Stimulated activated CD4-positive, alpha-beta T cell treated with anti-CD3 and anti-CD28 coated beads, Interleukin-15, amount 100 ng/mL, for 24 hours (primary cell): ENCODE results near the gene A4GNT.
A peak's percentile ranks its signal among the peaks of the same experiment; 100 is the strongest.
"Not testable (repeated sequence)": the region's sequence is repeated elsewhere in the genome, so short reads cannot be mapped to it uniquely, and the experiment has no call there.

Experiments used
- DNase-seq: peaks from one replicate; pipeline ENCODE4 v3.0.0-alpha.2; 2020

The A4GNT gene

DNA sequence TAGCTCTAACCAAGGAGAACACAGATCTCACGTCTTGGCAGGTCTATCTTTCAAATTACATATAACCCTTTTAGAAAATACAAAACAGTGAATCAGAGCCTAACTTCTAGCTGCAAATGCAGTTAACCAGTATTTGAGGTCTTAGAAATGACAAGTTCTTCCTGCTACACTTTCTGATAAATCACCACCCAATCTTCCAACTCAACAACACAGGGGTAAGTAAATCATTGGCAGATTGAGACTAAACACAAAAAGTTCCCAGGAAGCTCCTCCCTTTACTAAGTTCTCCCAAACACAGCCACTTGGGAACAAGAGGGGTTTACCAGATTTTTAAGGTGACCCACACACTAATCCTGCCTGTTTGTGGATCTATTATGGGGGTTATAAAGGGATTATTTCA lies at the start of gene A4GNT:
TSS of gene A4GNT (minus strand) at position 152 of the 400 bp plus-strand sequence. CDS start 1,134 bp downstream, outside the sequence.
- no peak for DNase-seq

DNA sequence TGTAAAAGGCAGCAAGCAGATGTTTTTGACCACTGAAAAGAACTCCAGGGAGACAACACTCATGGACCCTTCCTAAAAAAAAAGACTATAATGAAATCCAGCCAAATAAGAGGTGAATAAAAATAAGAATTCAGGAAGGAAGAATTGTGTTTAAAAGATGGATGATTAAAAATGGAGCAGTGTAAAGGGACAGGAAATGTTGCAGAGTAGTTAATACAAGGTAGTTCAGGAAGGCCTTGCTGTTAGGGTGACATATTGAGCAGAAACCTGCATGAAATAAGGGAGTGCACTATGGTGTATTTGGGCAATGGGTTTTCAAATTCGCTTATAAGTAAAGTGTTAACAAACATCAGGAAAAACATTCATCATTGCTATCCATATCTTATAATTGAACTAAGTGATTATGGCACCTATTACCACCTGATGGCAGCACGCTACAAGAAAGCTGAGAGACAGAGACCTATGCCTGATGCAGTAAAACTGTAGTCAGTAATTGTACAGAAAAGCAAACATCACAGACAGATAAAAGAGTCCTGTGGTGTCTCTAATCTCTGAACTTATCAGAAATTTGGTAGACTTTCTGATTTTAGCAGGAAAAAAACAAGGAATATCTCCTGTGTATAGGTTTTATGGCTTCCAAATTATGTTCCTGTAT lies 48.3 kb upstream of the A4GNT start:
- DNase-seq = peak; percentile 22

DNA sequence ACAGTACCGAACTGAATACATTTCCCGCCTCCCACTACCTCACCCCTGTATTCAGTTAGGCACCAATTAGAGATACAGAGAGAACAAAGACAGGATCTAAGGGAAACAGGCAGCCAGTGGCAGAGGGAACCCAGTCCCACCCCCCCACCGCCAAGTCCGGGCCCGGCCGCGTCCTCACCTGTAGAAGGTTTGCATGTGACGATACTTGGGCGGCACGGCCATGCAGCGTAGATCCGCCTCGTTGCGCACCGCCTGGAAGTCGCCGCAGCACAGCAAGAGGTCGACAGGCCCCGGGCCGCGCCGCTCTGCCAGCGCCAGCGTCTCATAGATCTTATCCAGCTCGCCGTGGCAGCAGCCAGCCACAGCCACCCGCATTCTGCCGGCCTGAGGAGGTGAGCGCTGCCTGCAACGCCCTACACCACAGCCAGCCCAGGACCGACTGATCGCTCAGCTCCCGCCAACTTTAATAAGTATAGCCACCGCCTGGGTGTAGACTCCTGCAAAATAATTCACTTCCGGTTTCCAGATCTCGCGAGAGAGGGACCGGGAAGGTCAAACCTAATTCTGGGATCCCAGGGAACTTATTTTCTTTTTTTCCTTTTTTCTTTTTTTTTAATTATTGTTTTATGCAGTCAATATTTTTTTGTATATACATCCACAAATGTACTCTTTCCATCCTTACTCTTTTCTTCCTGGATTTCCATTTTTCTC lies 42.4 kb upstream of the A4GNT start, which contains the start of gene DBR1:
TSS of gene DBR1 (minus strand) at position 501 of the 711 bp plus-strand sequence. CDS start at position 375, 126 bp downstream.
- peak; percentile 82 for DNase-seq

DNA sequence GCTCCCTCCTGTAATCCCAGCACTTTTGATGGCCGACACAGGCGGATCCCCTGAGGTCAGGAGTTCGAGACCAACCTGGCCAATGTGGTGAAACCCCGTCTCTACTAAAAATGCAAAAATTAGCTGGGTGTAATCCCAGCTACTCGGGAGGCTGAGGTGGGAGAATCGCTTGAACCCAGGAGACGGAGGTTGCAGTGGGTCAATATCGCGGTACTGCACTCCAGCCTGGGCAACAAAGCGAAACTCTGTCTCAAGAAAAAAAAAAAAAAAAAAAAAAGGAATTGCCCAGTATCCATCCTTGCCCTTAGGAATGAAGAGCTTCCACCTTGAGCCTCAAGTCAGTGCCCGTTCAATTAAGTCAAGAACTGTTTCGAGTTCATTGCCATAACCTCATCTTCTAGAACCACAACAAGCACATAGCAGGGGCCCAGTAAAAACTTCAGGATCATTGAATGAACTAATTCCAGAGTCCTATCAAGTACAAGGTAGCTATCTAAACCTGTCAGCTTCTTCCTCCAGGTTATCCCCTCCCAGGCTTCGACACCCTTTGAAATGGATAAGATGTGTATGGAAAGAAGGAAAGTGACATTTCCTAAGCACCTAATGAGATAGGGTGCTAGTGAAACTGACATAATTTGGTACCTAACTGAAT lies 41.7 kb upstream of the A4GNT start:
- DNase-seq = no peak

DNA sequence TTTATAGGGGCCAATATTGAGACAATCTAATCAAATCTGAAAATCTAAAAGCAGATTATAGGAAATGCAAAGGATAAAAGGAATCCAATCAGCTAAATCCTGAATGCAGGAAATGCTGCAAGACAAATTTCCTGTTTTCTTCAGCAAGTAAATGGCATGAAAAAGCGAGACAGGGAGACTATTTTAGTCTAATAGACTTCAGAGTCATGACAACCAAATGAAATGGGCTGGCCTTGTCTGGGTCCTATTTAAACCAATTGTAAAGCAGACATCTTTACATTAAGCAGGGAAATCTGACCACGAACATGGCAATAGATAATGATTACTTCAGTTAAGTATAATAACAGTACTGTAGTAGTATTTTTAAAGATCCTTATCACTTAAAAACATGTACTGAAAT lies 40.4 kb upstream of the A4GNT start:
- DNase-seq = no peak

DNA sequence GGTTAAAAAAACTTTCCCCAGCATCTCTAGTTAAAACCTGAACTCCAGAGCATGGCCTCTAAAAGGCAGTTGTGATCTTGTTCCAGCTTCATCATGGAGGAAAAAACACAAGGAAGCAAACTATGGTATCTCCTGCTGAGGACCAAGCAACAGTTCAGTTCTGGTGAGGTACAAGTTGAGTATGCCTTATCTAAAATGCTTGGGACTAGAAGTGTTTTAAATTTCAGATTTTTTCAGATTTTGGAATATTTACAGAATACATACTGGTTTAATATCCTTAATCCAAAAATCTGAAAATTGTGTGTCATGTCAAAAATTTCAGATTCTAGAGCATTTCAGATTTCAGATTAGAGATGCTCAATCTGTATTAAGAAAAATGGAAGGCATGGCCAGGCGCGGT lies 32.9 kb upstream of the A4GNT start:
- DNase-seq = no peak

DNA sequence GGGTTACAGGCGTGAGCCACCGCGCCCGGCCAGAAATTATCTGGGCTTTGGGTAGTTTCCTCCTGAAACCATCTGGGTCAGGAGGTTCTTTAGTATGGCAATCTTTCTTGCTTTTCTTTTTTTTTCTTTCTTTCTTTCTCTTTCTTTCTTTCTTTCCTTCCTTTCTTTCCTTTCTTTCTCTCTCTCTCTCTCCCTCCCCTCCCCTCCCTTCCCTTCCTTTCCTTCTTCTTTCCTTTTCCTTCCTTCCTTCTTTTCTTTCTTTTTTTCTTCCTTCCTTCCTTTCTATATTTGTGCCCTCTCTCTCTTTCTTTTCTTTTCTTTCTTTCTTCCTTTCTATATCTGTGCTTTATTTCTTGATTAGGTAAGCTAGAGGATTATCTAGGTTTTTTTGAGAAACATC lies 25.6 kb upstream of the A4GNT start:
- DNase-seq = no peak

DNA sequence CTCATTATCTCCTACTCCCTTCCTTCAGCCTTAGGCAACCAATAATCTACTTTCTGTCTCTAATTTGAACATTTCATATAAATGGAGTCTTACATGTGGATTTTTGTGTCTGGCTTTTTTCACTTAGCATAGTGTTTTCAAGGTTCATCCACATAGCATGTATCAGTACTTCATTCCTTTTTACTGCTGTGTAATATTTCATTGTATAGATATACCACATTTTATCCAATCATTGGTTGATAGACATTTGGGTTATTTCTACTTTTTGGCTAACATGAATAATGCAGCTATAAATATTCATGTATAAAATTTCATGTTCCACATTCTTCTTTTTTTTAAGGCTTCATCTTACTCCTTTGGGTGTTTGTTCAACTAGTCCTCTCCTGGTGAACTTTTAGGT lies 22.3 kb upstream of the A4GNT start:
- no peak for DNase-seq

DNA sequence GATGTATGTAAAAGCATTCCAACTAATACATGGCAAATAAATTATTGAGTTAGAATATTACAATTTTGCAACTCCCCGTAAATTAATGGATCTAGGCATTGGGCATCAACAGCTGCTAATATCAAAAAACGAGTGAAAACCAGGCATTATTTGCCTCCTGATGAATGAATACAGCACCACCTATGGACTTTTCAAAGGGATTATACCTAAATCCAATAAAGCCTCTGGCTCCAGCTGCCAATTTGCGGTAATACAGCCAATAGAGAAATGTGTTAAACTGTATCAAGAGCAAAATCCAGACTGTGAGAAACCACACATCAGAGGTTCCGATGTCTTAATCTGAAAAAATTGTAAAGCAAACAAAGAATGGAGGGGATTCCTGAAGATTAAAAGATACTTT lies 16.3 kb upstream of the A4GNT start:
- no peak for DNase-seq

DNA sequence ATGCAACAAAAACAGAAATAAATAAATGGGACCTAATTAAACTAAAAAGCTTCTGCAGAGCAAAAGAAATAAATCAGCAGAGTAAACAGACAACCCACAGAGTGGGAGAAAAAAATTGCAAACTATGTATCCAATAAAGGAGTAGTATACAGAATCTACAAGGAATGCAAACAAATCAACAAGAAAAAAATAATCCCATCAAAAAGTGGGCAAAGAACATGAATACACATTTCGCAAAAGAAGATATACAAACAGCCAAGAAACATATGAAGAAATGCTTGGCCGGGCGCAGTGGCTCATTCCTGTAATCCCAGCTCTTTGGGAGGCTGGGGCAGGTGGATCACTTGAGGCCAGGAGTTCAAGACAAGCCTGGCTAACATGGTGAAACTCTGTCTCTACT lies 10.0 kb upstream of the A4GNT start:
- not testable (repeated sequence) for DNase-seq

DNA sequence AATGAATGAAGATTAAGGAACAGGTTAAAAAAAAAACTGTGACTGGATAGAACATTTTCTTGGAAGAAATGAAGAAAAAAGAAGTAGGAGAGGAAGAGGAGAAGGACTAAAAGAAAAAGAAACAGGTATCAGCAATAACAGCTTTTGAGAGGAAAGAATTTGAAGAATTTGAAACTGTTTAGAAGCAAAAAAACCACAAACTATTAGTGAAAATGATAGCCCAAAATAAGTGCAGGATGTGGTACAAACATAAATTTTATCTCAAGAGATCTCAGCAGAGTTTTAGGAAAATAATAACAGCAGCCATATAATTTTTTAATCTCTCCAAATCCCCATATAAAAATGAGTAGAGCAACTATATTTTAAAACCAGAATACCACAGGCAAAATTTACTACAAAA lies 8.8 kb upstream of the A4GNT start:
- DNase-seq = no peak

DNA sequence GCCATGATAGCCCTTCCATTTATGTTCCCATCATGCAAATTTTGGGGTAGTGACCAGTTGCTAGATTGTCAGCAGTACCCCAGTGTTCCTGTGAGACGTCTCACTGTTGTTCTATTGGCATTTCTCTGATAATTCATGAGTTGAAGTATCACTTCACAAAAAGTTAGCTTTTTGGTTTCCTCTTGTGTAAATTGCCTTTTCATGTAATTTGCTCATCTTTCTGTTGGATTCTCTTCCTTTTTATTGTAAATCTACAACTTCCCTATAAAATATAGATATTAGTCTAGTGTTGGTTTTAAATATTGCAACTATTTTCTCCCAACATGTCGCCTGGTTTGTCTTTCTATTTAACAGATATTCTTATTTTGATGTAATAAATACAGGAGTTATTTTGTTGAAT lies 7.5 kb upstream of the A4GNT start:
- no peak for DNase-seq

DNA sequence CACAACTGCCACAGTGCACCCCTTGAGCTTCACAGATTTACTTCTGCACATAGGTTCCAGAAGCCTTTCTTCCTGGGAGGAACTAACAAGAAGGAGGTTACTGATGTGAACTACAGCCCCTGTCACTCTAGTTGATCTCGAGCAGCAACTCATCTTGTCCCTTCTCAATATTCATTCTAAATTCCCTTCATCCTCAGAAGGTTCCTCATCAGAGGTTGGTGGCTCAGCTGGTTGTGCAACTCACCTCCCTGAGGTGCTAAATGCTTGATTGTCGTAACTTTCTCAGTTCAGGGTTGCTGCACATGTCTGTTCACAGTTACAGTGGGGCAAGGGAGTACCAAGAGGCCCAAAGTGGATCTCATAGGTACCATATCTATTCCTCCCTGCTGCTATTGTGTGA lies 5.7 kb upstream of the A4GNT start:
- DNase-seq = no peak

DNA sequence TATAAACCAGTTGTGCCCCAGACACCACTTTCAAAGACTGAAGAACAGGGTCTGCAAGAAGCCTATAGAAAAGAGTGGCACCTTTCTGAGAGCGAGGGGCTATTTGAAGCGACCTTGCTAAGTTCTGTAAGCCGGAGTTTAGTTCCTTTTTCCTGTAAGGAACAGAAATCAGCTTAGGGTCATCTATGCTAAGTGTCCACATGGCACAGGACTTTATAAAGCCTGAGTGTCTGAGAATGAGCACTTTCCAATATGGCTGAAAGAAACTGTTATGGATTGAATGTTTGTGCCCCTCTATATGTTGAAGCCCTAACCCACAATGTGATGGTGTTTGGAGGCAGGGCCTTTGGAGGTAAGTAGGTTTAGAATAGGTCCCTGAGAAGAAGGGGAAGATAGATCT lies 4.0 kb upstream of the A4GNT start:
- no peak for DNase-seq

DNA sequence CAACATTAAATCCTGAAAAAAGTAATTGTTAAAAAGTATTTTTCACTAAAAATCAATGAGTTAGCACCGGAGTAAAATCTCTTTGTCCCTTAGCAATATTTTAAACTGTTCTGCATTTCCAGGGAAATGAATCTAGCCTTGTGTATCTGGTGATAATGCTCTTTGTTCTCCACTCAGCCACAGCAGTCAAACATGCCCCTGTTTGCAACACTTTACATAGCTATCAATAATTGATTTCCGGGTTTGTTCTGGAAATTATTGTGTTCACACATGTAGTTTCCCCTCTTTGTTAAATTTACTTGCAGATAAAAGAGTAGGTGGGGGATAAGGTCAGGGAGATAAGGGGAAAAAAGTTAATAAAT lies 3.6 kb upstream of the A4GNT start:
- DNase-seq = no peak

DNA sequence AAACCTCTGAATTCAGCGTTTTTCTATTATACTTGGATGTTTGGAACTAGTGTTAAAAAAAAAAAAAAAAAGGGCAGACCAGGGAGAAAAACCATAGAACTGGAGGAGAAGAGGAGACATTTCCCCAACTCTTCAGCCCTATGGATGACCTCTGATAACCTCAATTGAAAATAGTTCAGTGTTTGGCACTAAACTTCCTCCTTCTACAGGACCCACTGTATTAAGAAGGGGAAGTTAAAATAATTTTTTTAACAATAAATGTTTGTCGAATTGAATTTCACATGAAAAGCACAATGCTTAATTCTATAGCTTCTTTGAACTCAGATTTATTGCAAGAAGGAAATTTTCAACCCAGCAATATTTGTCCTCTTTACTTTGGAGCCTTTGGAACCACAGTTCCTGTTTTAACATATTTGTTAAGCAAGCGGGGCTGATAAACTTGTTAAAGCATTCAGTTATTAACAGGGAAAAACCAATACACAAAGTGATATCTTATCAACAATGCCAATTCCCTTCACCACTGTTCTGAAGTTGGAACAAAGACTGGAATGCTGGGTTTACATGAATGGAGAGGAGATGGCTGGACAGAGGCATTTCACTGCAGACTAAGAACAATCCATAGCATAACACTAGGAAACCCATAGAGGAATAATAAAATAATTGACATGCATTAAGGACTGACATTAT lies 3.1 kb upstream of the A4GNT start:
- DNase-seq = no peak

DNA sequence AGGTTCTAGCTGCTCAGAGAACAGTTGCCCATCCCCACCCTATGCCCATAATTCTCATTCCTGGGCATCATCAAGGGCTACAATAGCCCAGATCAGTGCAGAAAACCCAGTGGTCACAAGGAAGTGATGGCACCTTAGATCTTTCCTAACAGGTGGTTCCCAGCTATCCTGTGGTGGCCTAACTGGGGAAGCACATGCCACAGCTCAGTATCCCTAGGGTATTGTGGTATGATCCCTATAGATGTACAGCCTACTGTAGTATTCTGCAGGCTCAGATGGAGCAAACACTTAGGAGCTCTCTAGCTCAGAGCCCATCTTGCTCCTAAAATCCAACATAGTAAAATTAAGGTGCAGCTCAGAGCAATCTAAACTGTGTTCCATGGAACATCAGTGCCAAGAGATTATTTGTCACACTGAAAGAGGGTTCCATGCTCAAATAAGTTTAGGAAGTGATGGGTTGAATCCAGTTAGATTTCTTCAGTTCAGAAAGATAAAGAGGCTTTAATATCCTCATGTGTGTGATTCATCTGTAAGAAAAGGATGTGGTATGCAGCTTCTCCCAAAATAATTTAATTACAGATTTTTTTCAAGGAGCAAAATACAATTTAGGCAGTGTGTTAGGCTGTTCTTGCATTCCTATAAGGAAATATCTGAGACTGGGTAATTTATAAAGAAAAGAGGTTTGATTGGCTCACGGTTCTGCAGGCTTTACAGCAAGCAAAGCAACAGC lies 4.4 kb downstream of the A4GNT start:
- DNase-seq = no peak

DNA sequence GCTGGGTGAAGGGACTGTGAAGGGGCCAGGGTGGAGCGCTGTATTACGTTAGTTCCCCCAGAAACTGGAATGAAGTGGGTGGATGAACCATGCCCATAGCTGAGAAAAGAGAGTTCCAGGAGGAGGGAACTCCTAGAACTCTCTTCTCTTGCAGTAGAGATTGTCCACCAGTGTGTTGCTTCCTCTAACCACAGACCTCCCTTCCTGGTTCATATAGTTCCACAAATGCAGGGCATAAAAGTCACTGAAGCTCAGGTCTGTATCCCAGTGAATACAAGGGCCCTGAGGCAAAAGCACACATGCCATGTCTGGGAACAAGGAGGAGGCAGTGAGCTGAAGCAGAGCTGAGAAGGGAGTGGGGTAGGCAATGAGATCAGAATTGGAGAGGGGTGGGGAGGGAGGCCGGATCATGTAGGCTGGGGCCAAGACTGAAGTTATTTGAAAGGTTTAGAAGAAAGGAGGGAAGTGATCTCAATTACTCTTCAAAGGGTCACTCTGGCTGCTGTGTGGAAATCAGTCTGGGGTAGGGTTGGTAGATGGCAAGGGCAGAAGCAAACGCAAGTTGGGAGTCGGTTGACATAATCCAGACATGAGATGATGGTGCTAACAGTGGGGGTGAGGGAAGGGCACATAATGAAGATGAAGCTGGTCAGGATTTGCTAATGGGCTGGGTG lies 6.5 kb downstream of the A4GNT start:
- DNase-seq = no peak

DNA sequence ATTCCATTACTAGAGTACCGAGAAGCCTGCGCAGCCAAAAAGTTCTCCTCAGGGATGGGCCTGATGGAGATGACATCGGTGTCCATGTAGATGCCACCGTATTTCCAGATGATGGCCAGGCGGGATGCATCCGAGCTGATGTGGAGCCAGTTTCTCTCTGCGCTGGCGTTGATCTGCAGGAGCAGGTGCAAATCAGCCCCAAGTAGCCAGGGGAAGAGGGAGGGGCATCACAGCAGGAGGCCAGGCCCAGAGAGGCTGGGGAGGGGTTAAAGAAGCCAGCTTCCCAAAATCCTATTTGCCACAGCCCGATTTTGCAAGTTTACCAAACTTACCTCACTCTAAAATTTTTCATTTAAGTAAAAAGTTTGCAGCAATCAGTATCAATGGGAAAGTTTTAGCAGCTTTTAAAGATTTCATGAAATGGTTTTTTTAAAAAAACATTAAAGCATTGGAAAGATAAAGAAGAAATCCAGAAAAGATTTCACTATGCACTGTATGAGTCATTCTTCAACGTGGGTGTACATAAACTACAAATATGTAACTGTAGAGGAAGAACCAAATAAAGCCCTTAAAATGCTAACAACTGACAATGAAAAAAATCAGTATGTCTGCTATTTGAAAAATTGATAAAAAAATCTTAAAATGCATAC lies 7.4 kb downstream of the A4GNT start:
- DNase-seq = no peak

DNA sequence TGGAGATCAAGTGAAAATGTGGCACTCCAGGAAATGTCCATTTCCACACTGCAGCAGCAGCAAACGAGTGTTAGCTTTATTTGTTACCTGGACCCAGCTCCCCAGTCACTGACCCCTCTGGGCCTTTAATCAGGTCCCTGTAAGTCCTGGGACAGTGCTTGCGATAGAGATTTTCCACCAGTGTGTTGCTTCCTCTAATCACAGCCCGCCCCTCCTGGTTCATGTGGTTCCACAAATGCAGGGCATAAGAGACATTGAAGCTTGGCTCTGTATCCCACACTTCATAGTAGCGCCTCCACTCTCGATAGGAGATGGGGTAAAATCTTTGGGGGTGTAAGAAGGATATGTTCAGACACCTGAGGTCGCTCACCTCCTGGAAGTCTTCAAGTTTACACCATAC lies 8.0 kb downstream of the A4GNT start:
- DNase-seq = no peak

DNA sequence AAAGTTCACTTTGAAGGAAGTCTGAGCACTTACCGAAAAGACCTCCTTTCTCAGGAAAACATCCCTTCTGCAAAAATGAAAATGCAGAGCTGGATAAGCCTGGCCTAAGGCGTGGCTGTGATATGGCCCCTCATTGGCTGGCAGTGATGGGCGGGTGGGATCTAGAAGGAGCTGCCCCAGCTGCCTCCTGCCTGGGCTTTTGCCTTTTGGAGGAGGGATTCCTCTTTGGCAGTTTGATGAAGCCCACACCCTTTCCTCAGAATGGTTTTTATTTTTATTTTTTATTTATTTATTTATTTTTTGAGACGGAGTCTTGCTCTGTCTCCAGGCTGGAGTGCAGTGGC lies 12.8 kb downstream of the A4GNT start:
- DNase-seq = no peak
